Measurements from ENCODE around the gene MCIDAS.

MCIDAS gene

GRCh38 chr5:55188656-55189540 lies 38.2 kb downstream of the MCIDAS start:
- DNase-seq (ENCODE audit: extremely low read depth, low read depth), result no peak
- no peak for TF ChIP-seq CTCF (IDR thresholded peaks at IDR 0.05; ENCODE audit: low read depth, low read length)

DNA sequence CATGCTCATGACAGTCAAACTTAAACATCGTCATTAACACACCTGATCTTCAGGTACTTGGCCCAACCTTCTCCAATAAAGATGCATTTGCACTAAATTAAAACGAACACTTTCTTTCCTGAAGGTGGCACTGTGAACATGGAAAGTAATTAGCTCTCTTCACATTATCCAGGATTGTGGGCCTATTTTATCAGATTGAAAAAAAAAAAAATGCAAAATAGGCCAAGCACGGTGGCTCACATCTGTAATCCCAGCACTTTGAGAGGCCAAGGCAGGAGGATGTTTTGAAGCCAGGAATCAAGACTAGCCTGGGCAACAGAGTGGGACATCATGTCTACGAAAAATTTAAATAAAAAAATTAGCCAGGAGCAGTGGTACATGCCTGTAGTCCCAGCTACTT lies 39.7 kb downstream of the MCIDAS start:
- no peak for DNase-seq (ENCODE audit: extremely low read depth, low read depth)
- TF ChIP-seq CTCF (IDR thresholded peaks at IDR 0.05; ENCODE audit: low read depth, low read length), result no peak

DNA sequence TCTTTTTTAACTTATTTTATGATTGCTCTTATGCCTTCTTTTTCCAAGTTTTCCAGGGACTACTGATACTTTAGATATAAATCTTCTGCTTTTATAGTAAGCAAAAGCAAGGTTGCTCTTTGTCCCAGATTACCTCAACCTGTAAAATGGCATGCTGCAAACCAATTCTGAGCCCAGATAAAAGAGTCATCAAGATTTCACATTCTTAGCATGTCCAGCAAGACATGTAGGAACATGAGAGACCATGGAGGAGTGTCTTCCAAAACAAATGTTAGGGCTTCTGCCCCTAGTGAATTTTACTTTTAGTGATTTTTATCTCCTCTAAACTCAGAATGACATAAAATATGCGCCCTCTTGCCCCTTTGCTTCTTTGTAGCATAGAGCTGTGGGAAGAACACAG lies 47.1 kb downstream of the MCIDAS start:
- DNase-seq (ENCODE audit: extremely low read depth, low read depth), result no peak
- TF ChIP-seq CTCF (IDR thresholded peaks at IDR 0.05; ENCODE audit: low read depth, low read length), result no peak

- DNase-seq (ENCODE audit: extremely low read depth, low read depth), result no peak
- no peak for TF ChIP-seq CTCF (IDR thresholded peaks at IDR 0.05; ENCODE audit: low read depth, low read length)
These were observed 50.0 kb downstream of the MCIDAS start for GRCh38 chr5:55177078-55177477.

- no peak for TF ChIP-seq CTCF (IDR thresholded peaks at IDR 0.05; ENCODE audit: low read depth, low read length)
- DNase-seq (ENCODE audit: extremely low read depth, low read depth), result no peak
These were observed 50.8 kb downstream of the MCIDAS start for GRCh38 chr5:55176176-55176818.

DNA sequence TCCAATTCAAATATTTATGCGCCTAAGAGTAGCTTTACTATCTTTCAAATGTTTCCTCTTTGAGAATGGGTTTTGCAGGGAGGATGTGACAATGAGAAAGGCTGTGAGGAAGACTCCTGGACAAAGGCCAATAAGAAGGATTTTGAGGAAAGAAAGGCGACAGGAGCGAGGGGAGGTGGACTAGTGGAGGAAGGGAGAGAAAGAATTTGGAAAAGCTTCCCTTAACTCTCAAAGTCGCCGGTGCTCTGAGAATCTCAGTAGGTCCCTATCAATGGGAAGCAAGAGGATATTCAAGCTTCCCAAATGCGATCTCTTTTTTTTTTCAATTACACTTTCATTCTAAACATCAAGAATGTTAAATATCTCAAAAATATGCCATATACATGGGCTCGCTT lies 51.3 kb downstream of the MCIDAS start:
- TF ChIP-seq CTCF (IDR thresholded peaks at IDR 0.05; ENCODE audit: low read depth, low read length), result no peak
- no peak for DNase-seq (ENCODE audit: extremely low read depth, low read depth)

GRCh38 chr5:55173687-55174230 lies 53.4 kb downstream of the MCIDAS start:
- no peak for TF ChIP-seq CTCF (IDR thresholded peaks at IDR 0.05; ENCODE audit: low read depth, low read length)
- no peak for DNase-seq (ENCODE audit: extremely low read depth, low read depth)
